GM23338 (cell line): ENCODE data around the gene AFF2. TPM values are rescaled to one million over a fixed set of nuclear protein-coding genes. Genes with fewer than 3 reads are reported as not detected.

Source experiments
- ATAC-seq: fragments of 200-7000 bp; cut with Tn5 transposase; 3 replicates; pipeline ENCODE4 v1.9.1; 2020
- DNase-seq: peaks from one replicate; pipeline ENCODE4 v3.0.0-alpha.2; 2015; ENCODE audit warnings: low spot score
- H2AFZ ChIP-seq: fragments of 200-600 bp; sonication (generic); 2 replicates; pipeline ENCODE4 v1.8.0; 2016; ENCODE audit warnings: antibody characterized with exemption, mild to moderate bottlenecking, moderate library complexity
- H3F3A ChIP-seq: fragments of 200-600 bp; sonication (generic); replicated peaks from 2 replicates; pipeline ENCODE4 v1.8.0; 2017; ENCODE audit warnings: antibody characterized with exemption, mixed run types, low read depth
- H3K27ac ChIP-seq: fragments of 200-600 bp; sonication (generic); 2 replicates; pipeline ENCODE4 v1.6.1; 2016; ENCODE audit warnings: low read depth
- H3K27me3 ChIP-seq: fragments of 200-600 bp; sonication (generic); 2 replicates; pipeline ENCODE4 v1.8.0; 2016; ENCODE audit warnings: mild to moderate bottlenecking, mixed run types, moderate library complexity; ENCODE audit not compliant: insufficient read depth
- H3K36me3 ChIP-seq: fragments of 200-600 bp; sonication (generic); 2 replicates; pipeline ENCODE4 v1.8.0; 2016; ENCODE audit warnings: mild to moderate bottlenecking; ENCODE audit not compliant: insufficient read depth
- H3K4me1 ChIP-seq: fragments of 200-600 bp; sonication (generic); 2 replicates; pipeline ENCODE4 v1.8.0; 2016; ENCODE audit warnings: mild to moderate bottlenecking, moderate library complexity; ENCODE audit not compliant: insufficient read depth
- H3K4me2 ChIP-seq: fragments of 200-600 bp; sonication (generic); 2 replicates; pipeline ENCODE4 v1.7.1; 2017; ENCODE audit warnings: mixed run types
- H3K4me3 ChIP-seq: fragments of 200-600 bp; sonication (generic); 2 replicates; pipeline ENCODE4 v1.6.1; 2016; ENCODE audit warnings: mixed run types
- H3K79me2 ChIP-seq: fragments of 200-600 bp; sonication (generic); replicated peaks from 2 replicates; pipeline ENCODE4 v1.8.0; 2017; ENCODE audit warnings: mild to moderate bottlenecking; ENCODE audit not compliant: insufficient read depth
- H3K9me2 ChIP-seq: fragments of 200-600 bp; sonication (generic); 2 replicates; pipeline ENCODE4 v1.8.0; 2017; ENCODE audit not compliant: insufficient read depth
- H4K20me1 ChIP-seq: fragments of 200-600 bp; sonication (generic); replicated peaks from 2 replicates; pipeline ENCODE4 v1.8.0; 2017; ENCODE audit warnings: mild to moderate bottlenecking; ENCODE audit not compliant: insufficient read depth
- H3K27ac Mint-ChIP-seq: 2 replicates; pipeline ENCODE4 v1.8.0; 2020; ENCODE audit warnings: inconsistent platforms, mild to moderate bottlenecking, moderate library complexity, mixed read lengths
- H3K27me3 Mint-ChIP-seq: 3 replicates; pipeline ENCODE4 v1.8.0; 2022; ENCODE audit warnings: low read depth, mild to moderate bottlenecking, moderate library complexity, mixed read lengths, inconsistent platforms; ENCODE audit not compliant: insufficient read depth, poor library complexity
- H3K36me3 Mint-ChIP-seq: 3 replicates; pipeline ENCODE4 v1.8.0; 2021; ENCODE audit warnings: low read depth, mild to moderate bottlenecking, inconsistent platforms, moderate library complexity, mixed read lengths
- H3K4me1 Mint-ChIP-seq: 3 replicates; pipeline ENCODE4 v1.8.0; 2020; ENCODE audit warnings: mild to moderate bottlenecking, inconsistent platforms, mixed read lengths
- H3K4me3 Mint-ChIP-seq: 3 replicates; pipeline ENCODE4 v1.8.0; 2021; ENCODE audit warnings: moderate library complexity, mild to moderate bottlenecking, inconsistent platforms, mixed read lengths
- H3K9me3 Mint-ChIP-seq: 3 replicates; pipeline ENCODE4 v1.8.0; 2020; ENCODE audit warnings: moderate library complexity, mild to moderate bottlenecking, inconsistent platforms, mixed read lengths
- CREB1 ChIP-seq: fragments of 250-450 bp; sonication (Bioruptor Pico); IDR thresholded peaks from 2 replicates; pipeline ENCODE4 v1.5.0; 2020; ENCODE audit warnings: low read depth, mild to moderate bottlenecking, moderate library complexity
- JUNB ChIP-seq: IDR thresholded peaks from one replicate; pipeline ENCODE4 v1.6.1; 2016; ENCODE audit warnings: antibody characterized with exemption; ENCODE audit not compliant: unreplicated experiment
- POLR2AphosphoS5 ChIP-seq: IDR thresholded peaks from 2 replicates; pipeline ENCODE4 v1.6.1; 2016; ENCODE audit warnings: antibody characterized with exemption, low read depth
- STAT1 ChIP-seq: IDR thresholded peaks from one replicate; pipeline ENCODE4 v1.6.1; 2016; ENCODE audit warnings: antibody characterized with exemption; ENCODE audit not compliant: unreplicated experiment
- ZNF114 ChIP-seq: fragments of 250-450 bp; sonication (Bioruptor Pico); IDR thresholded peaks from 2 replicates; pipeline ENCODE4 v1.5.0; 2020; ENCODE audit warnings: mild to moderate bottlenecking, moderate library complexity
- ZNF331 ChIP-seq: fragments of 250-450 bp; sonication (Bioruptor Pico); IDR thresholded peaks from 2 replicates; pipeline ENCODE4 v1.5.0; 2020; ENCODE audit warnings: low read depth, mild to moderate bottlenecking, moderate library complexity
- polyA plus RNA-seq: library from polyadenylated mRNA; unstranded; fragments of >200 nt; fragmentation: Nextera tagmentation; extraction: Ambion mirVana; gene quantifications from 2 replicates; pipeline ENCODE4 v1.2.1, GENCODE V29; 2016
- total RNA-seq: library from RNA; depleted of rRNA; stranded (reverse); fragments of >200 nt; shearing (Covaris generic); gene quantifications from 2 replicates; pipeline ENCODE4 v1.2.3, GENCODE V29; 2014
- TF ChIP-seq, protein P1 (sequence below), 2 experiments: fragments of 200-600 bp in 1 of 2; sonication (generic) in 1 of 2; conservative IDR thresholded peaks; 2 replicates each; pipeline versions ENCODE4 v1.5.1 to v1.6.1; 2016 to 2017; ENCODE audit warnings: antibody characterized with exemption in 2 of 2, low read depth in 2 of 2, mild to moderate bottlenecking in 2 of 2, moderate library complexity in 1 of 2
- TF ChIP-seq, protein P2 (sequence below): IDR thresholded peaks from 2 replicates; pipeline ENCODE4 v1.6.1; 2016; ENCODE audit warnings: antibody characterized with exemption
- TF ChIP-seq, protein P3 (sequence below): fragments of 250-450 bp; sonication (Bioruptor Pico); IDR thresholded peaks from 2 replicates; pipeline ENCODE4 v1.5.0; 2020; ENCODE audit warnings: mild to moderate bottlenecking, moderate library complexity

AFF2 gene
- total and polyA plus RNA-seq, 2 experiments from 2014 or later, result 1.6 to 5.8 TPM

GRCh38 chrX:148466292-148466691 is 34.1 kb upstream of the AFF2 start:
- Histone ChIP-seq H3K4me2 (no peak overlapping the region), H3K79me2 (no peaks in the 10 kb centered on the region), H3F3A (no peaks in the 10 kb centered on the region), H3K27me3 (no peaks in the 10 kb centered on the region), H3K36me3 (no peaks in the 10 kb centered on the region), H3K27ac (no peak overlapping the region), H2AFZ (no peak overlapping the region), H3K4me1 (no peaks in the 10 kb centered on the region), H3K9me2 (no peaks in the 10 kb centered on the region), H4K20me1 (no peaks in the 10 kb centered on the region), H3K4me3 (no peak overlapping the region)
- Mint-ChIP-seq H3K4me3 (no peak overlapping the region), H3K27me3 (peaks cover 2% of the 10 kb centered on the region), H3K27ac (no peak overlapping the region), H3K9me3 (no peaks in the 10 kb centered on the region), H3K36me3 (no peaks in the 10 kb centered on the region), H3K4me1 (no peaks in the 10 kb centered on the region)
- no peak for DNase-seq
- TF ChIP-seq POLR2AphosphoS5 (no peak), STAT1 (no peak), ZNF114 (CRISPR knock-in tag) (no peak), CREB1 (no peak), ZNF331 (no peak), JUNB (no peak)
- TF ChIP-seq, protein P1, sequence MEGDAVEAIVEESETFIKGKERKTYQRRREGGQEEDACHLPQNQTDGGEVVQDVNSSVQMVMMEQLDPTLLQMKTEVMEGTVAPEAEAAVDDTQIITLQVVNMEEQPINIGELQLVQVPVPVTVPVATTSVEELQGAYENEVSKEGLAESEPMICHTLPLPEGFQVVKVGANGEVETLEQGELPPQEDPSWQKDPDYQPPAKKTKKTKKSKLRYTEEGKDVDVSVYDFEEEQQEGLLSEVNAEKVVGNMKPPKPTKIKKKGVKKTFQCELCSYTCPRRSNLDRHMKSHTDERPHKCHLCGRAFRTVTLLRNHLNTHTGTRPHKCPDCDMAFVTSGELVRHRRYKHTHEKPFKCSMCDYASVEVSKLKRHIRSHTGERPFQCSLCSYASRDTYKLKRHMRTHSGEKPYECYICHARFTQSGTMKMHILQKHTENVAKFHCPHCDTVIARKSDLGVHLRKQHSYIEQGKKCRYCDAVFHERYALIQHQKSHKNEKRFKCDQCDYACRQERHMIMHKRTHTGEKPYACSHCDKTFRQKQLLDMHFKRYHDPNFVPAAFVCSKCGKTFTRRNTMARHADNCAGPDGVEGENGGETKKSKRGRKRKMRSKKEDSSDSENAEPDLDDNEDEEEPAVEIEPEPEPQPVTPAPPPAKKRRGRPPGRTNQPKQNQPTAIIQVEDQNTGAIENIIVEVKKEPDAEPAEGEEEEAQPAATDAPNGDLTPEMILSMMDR (conservative IDR thresholded peaks at IDR 0.05; ENCODE audit: low read depth in 2 of 2), result no peak
- TF ChIP-seq, protein P2, sequence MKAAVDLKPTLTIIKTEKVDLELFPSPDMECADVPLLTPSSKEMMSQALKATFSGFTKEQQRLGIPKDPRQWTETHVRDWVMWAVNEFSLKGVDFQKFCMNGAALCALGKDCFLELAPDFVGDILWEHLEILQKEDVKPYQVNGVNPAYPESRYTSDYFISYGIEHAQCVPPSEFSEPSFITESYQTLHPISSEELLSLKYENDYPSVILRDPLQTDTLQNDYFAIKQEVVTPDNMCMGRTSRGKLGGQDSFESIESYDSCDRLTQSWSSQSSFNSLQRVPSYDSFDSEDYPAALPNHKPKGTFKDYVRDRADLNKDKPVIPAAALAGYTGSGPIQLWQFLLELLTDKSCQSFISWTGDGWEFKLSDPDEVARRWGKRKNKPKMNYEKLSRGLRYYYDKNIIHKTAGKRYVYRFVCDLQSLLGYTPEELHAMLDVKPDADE, result no peak
- TF ChIP-seq, protein P3, sequence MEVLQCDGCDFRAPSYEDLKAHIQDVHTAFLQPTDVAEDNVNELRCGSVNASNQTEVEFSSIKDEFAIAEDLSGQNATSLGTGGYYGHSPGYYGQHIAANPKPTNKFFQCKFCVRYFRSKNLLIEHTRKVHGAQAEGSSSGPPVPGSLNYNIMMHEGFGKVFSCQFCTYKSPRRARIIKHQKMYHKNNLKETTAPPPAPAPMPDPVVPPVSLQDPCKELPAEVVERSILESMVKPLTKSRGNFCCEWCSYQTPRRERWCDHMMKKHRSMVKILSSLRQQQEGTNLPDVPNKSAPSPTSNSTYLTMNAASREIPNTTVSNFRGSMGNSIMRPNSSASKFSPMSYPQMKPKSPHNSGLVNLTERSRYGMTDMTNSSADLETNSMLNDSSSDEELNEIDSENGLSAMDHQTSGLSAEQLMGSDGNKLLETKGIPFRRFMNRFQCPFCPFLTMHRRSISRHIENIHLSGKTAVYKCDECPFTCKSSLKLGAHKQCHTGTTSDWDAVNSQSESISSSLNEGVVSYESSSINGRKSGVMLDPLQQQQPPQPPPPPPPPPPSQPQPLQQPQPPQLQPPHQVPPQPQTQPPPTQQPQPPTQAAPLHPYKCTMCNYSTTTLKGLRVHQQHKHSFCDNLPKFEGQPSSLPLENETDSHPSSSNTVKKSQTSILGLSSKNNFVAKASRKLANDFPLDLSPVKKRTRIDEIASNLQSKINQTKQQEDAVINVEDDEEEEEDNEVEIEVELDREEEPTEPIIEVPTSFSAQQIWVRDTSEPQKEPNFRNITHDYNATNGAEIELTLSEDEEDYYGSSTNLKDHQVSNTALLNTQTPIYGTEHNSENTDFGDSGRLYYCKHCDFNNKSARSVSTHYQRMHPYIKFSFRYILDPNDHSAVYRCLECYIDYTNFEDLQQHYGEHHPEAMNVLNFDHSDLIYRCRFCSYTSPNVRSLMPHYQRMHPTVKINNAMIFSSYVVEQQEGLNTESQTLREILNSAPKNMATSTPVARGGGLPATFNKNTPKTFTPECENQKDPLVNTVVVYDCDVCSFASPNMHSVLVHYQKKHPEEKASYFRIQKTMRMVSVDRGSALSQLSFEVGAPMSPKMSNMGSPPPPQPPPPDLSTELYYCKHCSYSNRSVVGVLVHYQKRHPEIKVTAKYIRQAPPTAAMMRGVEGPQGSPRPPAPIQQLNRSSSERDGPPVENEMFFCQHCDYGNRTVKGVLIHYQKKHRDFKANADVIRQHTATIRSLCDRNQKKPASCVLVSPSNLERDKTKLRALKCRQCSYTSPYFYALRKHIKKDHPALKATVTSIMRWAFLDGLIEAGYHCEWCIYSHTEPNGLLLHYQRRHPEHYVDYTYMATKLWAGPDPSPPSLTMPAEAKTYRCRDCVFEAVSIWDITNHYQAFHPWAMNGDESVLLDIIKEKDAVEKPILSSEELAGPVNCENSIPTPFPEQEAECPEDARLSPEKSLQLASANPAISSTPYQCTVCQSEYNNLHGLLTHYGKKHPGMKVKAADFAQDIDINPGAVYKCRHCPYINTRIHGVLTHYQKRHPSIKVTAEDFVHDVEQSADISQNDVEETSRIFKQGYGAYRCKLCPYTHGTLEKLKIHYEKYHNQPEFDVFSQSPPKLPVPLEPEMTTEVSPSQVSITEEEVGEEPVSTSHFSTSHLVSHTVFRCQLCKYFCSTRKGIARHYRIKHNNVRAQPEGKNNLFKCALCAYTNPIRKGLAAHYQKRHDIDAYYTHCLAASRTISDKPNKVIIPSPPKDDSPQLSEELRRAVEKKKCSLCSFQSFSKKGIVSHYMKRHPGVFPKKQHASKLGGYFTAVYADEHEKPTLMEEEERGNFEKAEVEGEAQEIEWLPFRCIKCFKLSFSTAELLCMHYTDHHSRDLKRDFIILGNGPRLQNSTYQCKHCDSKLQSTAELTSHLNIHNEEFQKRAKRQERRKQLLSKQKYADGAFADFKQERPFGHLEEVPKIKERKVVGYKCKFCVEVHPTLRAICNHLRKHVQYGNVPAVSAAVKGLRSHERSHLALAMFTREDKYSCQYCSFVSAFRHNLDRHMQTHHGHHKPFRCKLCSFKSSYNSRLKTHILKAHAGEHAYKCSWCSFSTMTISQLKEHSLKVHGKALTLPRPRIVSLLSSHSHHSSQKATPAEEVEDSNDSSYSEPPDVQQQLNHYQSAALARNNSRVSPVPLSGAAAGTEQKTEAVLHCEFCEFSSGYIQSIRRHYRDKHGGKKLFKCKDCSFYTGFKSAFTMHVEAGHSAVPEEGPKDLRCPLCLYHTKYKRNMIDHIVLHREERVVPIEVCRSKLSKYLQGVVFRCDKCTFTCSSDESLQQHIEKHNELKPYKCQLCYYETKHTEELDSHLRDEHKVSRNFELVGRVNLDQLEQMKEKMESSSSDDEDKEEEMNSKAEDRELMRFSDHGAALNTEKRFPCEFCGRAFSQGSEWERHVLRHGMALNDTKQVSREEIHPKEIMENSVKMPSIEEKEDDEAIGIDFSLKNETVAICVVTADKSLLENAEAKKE, result no peak
- ATAC-seq, result no peak
